Thoracic aorta (tissue), 2 donors: ENCODE results near the gene MS4A7. TPM values are rescaled to one million over a fixed set of nuclear protein-coding genes. Genes with fewer than 3 reads are reported as not detected.
A peak's percentile ranks its signal among the peaks of the same experiment; 100 is the strongest.

Experiments used
- ATAC-seq: fragments of 150-250 bp; one replicate; pipeline ENCODE4 v1.8.0; 2017; ENCODE audit warnings: low read depth; ENCODE audit not compliant: insufficient number of reproducible peaks, low FRiP score
- DNase-seq: peaks from one replicate; pipeline ENCODE4 v3.0.0-alpha.2; 2020; ENCODE audit warnings: low spot score
- H3K27ac ChIP-seq, 2 donors: fragments of 200-600 bp; sonication (generic); 1 replicate in 1 of 2; 2 replicates in 1 of 2; pipeline ENCODE4 v1.5.1; 2016; ENCODE audit warnings: mild to moderate bottlenecking in 2 of 2, moderate library complexity in 2 of 2
- H3K27me3 ChIP-seq: fragments of 200-600 bp; sonication (generic); replicated peaks from 2 replicates; pipeline ENCODE4 v1.6.0; 2016; ENCODE audit warnings: mild to moderate bottlenecking; ENCODE audit not compliant: insufficient read depth
- H3K36me3 ChIP-seq: fragments of 200-600 bp; sonication (generic); one replicate; pipeline ENCODE4 v1.5.1; 2016
- H3K4me1 ChIP-seq, 2 donors: fragments of 200-600 bp; sonication (generic); 1 replicate in 1 of 2; 2 replicates in 1 of 2; pipeline versions ENCODE4 v1.5.1 to v1.6.0; 2016; ENCODE audit warnings: low read depth in 2 of 2, mild to moderate bottlenecking in 1 of 2; ENCODE audit not compliant: control insufficient read depth in 1 of 2
- H3K4me3 ChIP-seq: fragments of 200-600 bp; sonication (generic); 2 replicates; pipeline ENCODE4 v1.5.1; 2016; ENCODE audit warnings: mild to moderate bottlenecking
- H3K9me3 ChIP-seq: fragments of 200-600 bp; sonication (generic); 2 replicates; pipeline ENCODE4 v1.5.1; 2016
- total RNA-seq, 2 donors: library from RNA; depleted of rRNA; stranded (reverse); fragments of >200 nt; gene quantifications; one replicate each; pipeline versions ENCODE4 v1.1.0 to v1.2.3, GENCODE V29; 2016
- TF ChIP-seq, protein P1 (sequence below): fragments of 200-600 bp; sonication (generic); IDR thresholded peaks from one replicate; pipeline ENCODE4 v1.5.1; 2019; ENCODE audit warnings: antibody characterized with exemption

The MS4A7 gene
- total RNA-seq, 2 donors from 2014 or later, result 41.8 to 81.8 TPM

DNA sequence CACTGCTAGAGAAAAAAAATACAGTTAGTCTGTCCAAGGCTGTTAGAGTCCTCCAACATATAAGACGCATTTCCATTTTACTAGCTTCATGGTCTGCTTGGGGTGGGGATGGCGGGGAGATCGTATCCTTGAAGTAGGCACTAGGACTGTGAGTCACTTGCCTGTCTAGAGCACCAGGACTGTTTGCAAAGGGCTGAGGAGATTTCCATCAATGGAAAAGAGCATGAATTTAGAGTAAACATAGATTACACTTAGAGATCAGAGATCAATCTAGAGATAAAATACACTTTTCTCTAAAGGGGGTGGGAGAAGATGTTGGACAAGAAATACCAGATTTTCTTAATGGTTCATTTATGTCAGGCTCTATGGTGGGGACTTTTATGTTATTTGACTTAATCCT is 1.7 kb upstream of the MS4A7 start:
- TF ChIP-seq, protein P1, sequence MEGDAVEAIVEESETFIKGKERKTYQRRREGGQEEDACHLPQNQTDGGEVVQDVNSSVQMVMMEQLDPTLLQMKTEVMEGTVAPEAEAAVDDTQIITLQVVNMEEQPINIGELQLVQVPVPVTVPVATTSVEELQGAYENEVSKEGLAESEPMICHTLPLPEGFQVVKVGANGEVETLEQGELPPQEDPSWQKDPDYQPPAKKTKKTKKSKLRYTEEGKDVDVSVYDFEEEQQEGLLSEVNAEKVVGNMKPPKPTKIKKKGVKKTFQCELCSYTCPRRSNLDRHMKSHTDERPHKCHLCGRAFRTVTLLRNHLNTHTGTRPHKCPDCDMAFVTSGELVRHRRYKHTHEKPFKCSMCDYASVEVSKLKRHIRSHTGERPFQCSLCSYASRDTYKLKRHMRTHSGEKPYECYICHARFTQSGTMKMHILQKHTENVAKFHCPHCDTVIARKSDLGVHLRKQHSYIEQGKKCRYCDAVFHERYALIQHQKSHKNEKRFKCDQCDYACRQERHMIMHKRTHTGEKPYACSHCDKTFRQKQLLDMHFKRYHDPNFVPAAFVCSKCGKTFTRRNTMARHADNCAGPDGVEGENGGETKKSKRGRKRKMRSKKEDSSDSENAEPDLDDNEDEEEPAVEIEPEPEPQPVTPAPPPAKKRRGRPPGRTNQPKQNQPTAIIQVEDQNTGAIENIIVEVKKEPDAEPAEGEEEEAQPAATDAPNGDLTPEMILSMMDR, result no peak
- no peak for DNase-seq
- no peak for ATAC-seq
- Histone ChIP-seq H3K4me1 (no peaks in the 10 kb centered on the region), H3K36me3 (no peaks in the 10 kb centered on the region), H3K4me3 (no peak overlapping the region), H3K27me3 (no peaks in the 10 kb centered on the region), H3K27ac (peak overlapping the region in 1 of 2 donors; percentile 20), H3K9me3 (no peaks in the 10 kb centered on the region)

DNA sequence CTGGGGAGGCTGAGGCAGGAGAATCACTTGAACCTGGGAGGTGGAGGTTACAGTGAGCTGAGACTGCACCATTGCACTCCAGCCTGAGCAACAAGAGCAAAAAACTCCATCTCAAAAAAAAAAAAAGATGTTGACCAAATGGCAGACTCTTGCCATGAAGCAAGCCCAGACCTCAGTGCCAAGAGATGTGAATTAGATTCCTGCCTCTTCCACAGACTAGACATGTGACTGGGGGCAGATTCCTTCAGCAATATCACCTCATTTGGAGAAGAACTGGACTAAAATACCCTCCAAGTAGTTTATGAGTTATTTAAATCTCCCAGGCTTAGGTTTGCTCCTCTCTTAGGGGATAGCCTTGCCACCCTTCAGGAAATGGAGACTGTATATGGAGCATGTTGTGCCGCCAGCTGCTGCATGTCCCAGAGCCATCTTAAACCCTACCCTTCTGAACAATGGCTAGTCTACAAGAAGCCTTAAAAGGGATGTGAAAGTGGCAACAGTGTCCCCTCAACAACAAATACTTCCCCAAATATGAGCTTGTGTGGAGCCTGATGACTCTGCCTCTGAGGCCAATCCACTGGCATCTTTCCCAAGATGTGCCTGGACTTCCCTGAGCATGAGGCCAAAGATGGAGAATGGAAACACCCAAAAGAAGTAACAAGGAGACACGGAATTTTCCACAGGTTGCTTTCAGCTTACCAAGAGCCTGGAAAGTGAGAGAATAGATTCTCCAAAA is 763 bp upstream of the MS4A7 start:
- H3K27ac ChIP-seq, result peak overlapping the region in 1 of 2 donors; percentile 58
- H3K36me3 ChIP-seq, result no peaks in the 10 kb centered on the region
- no peak overlapping the region for H3K4me3 ChIP-seq
- H3K9me3 ChIP-seq, result no peaks in the 10 kb centered on the region
- TF ChIP-seq, protein P1, result no peak
- DNase-seq (no peak), ATAC-seq (no peak)
- no peaks in the 10 kb centered on the region for H3K27me3 ChIP-seq
- H3K4me1 ChIP-seq, result no peaks in the 10 kb centered on the region

DNA sequence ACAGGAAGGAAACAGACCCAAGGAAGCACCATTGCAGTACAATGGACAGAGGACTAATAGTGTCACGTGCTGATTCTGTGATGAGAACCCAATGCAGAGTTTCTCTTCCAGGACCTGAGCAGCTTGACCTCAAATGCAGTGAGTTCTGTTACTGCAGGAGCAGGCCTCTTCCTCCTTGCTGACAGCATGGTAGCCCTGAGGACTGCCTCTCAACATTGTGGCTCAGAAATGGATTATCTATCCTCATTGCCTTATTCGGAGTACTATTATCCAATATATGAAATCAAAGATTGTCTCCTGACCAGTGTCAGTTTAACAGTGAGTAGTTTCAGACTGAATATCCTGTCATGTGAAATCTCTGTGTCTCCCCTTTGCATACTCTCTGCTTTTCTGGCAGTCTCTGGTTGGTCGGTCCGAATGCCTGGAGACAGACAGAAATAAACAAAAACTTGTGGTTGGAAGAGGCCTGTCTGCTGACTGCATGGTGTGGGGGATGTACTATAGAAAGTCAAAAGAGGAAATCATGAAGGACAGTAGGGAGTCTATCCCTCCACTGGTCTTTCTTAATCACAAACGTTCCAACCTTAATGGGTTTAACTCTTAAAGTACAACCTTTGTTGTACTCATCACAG is 11.1 kb downstream of the MS4A7 start:
- Histone ChIP-seq H3K9me3 (no peaks in the 10 kb centered on the region), H3K27me3 (no peaks in the 10 kb centered on the region), H3K36me3 (no peaks in the 10 kb centered on the region), H3K4me3 (no peak overlapping the region), H3K4me1 (no peaks in the 10 kb centered on the region), H3K27ac (no peak overlapping the region)
- TF ChIP-seq, protein P1, result no peak
- DNase-seq (no peak), ATAC-seq (no peak)

DNA sequence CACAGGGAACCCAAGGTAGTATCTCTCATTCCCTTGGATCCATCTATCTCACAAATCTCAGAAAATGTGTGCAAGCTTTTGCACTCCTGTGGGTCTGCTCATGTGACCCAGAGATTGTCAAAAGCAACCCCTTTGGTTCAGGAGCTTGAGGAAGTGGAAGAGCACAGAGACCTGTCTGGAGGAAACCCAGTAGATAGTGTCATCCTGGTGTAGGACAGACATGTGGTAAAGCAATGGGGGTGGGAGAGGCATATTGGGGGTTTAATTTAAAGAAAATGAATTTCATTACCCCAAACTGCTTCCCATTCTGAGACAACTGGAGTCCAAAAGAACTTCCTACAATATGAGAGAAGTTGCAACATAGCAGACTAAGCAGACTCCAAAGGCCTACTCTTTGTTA is 12.1 kb downstream of the MS4A7 start:
- H3K9me3 ChIP-seq, result no peaks in the 10 kb centered on the region
- no peaks in the 10 kb centered on the region for H3K36me3 ChIP-seq
- no peak overlapping the region for H3K27ac ChIP-seq
- no peaks in the 10 kb centered on the region for H3K27me3 ChIP-seq
- TF ChIP-seq, protein P1, result no peak
- DNase-seq, result no peak
- ATAC-seq, result no peak
- no peaks in the 10 kb centered on the region for H3K4me1 ChIP-seq
- no peak overlapping the region for H3K4me3 ChIP-seq

DNA sequence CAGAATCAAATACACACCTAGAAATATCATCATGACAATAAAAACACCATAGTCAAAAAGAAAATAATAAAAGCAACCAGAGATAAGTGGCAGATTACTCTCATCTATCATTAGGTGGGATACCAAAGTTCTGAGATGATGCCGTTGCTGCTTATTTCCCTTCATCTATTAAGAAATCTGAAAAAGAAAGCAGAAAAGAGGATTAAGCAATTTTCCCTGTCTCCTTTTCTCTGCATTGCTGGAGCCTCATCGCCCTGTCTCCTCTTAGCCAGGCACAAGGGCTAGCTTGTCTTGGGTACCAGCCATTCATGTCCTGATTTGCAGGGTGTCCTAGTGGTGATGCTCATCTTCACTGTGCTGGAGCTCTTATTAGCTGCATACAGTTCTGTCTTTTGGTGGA is 14.0 kb downstream of the MS4A7 start:
- H3K27ac ChIP-seq, result no peak overlapping the region
- H3K4me1 ChIP-seq, result no peaks in the 10 kb centered on the region
- DNase-seq (no peak), ATAC-seq (no peak)
- no peaks in the 10 kb centered on the region for H3K36me3 ChIP-seq
- no peaks in the 10 kb centered on the region for H3K9me3 ChIP-seq
- TF ChIP-seq, protein P1, result no peak
- H3K4me3 ChIP-seq, result no peak overlapping the region
- no peaks in the 10 kb centered on the region for H3K27me3 ChIP-seq
